Progenitor cell of endocrine pancreas (in vitro differentiated cells): ENCODE data around the gene CUEDC2. TPM values are rescaled to one million over a fixed set of nuclear protein-coding genes. Genes with fewer than 3 reads are reported as not detected.

ENCODE experiments used
- DNase-seq: peaks from one replicate; pipeline ENCODE4 v3.0.0; 2021; ENCODE audit warnings: low spot score; ENCODE audit not compliant: unreplicated experiment
- H3K27ac Mint-ChIP-seq: 2 replicates; pipeline ENCODE4 v1.8.0; 2021; ENCODE audit warnings: mild to moderate bottlenecking, moderate library complexity, mixed read lengths
- H3K27me3 Mint-ChIP-seq: 2 replicates; pipeline ENCODE4 v1.8.0; 2021; ENCODE audit warnings: mixed read lengths
- H3K36me3 Mint-ChIP-seq: 2 replicates; pipeline ENCODE4 v1.8.0; 2022; ENCODE audit warnings: mixed read lengths; ENCODE audit not compliant: insufficient read depth
- H3K4me1 Mint-ChIP-seq: 2 replicates; pipeline ENCODE4 v1.8.0; 2021; ENCODE audit warnings: low read depth, mixed read lengths
- H3K4me3 Mint-ChIP-seq: 2 replicates; pipeline ENCODE4 v1.8.0; 2021; ENCODE audit warnings: low read depth, mild to moderate bottlenecking, moderate library complexity, mixed read lengths
- H3K9me3 Mint-ChIP-seq: 2 replicates; pipeline ENCODE4 v1.8.0; 2021; ENCODE audit warnings: low read depth, mixed read lengths
- CTCF ChIP-seq: fragments of 200-600 bp; sonication (generic); IDR thresholded peaks from one replicate; pipeline ENCODE4 v1.5.0; 2021; ENCODE audit warnings: antibody characterized with exemption, mild to moderate bottlenecking; ENCODE audit not compliant: unreplicated experiment
- total RNA-seq: library from RNA; stranded (reverse); gene quantifications from 2 replicates; pipeline ENCODE4 v1.2.1, GENCODE V29; 2021

Gene CUEDC2
- total RNA-seq, 1 donor from 2014 or later: 69.9 TPM

DNA sequence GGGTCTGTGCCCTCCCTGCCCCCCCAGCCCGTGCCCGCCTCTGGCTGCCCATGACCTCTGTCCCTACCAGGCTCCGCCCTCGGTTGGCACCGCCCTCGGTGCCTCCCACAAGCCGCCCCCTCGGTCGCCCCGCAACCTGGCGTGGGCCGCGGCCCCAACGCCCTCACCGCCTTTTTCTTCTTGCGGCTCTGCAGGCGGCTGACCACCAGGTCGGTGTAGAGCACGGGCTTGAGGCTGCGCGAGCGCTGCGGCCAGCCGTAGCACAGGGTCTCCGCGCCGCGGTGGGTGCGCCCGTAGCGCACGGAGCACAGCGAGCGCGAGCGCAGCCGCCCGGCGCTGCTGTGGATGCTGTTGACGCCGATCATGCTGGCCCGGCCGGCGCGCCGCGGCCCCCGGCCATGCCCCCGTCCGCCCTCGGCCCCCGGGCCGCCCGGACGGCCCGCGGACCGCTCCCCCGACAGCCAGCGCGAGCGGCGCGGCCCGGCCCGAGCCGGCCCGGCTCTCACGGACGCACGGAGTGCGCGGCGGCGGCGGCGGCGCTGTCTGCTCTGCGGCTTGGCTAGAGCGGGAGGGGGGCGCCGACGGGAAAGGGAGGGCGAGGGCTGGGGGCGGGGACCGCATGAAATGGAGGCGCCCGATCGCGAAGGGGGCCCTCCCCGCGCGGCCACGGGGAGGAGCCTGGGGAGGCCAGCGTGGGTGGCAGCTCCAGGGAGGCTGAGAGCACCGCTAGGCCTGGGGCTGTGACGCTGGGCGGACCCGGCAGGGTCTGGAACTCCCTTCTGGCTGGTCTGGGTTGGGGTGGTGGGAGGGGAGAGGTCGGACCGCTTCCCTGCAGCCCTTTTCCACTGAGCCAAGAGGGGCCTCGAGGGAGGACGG lies 23.4 kb downstream of the CUEDC2 start:
- Mint-ChIP-seq H3K4me3 (peak overlapping the region; percentile 68), H3K4me1 (peaks cover 15% of the 10 kb centered on the region), H3K36me3 (no peaks in the 10 kb centered on the region), H3K27ac (no peak overlapping the region), H3K9me3 (no peaks in the 10 kb centered on the region), H3K27me3 (peaks cover 65% of the 10 kb centered on the region)
- no peak for TF ChIP-seq CTCF
- DNase-seq: no peak

GRCh38 chr10:102408131-102408727 lies 24.1 kb downstream of the CUEDC2 start:
- Mint-ChIP-seq H3K9me3 (no peaks in the 10 kb centered on the region), H3K4me1 (peaks cover 15% of the 10 kb centered on the region), H3K27ac (peak overlapping the region; percentile 79), H3K36me3 (no peaks in the 10 kb centered on the region), H3K4me3 (peak overlapping the region; percentile 61), H3K27me3 (peaks cover 62% of the 10 kb centered on the region)
- DNase-seq: no peak
- no peak for TF ChIP-seq CTCF

DNA sequence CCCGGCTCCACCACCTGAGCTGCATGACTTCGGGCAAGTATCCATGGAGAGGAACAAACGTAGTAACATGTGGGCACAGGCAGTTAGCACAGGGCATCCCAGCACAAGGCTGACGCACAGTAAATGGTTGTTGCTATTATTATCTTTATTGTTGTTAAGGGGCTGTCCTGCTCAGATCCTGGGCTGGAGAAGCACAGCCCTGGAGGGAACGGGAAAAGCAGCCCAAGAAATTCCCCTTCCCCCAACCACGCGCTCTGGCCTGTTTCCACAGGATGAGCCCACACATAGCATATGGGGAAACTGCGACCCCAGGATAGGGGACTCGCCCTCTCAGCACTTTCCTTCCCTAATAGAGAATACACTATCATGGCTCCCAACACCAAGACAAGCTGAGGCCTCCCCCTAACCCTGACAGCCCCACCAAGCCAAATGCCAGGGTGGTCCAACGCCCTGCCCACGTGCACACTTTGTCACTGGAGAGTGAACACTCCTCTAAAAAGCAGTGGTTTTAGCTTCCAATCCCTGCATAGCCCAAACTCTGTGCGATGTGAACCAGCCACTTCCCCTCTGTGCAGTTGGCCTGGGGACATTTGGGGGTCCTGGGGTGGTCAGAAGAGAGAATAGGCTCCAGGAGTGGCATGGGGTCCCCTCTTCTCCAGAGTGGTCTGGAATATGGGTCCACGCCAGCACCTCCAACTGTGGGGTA lies 24.8 kb downstream of the CUEDC2 start:
- Mint-ChIP-seq H3K27ac (no peak overlapping the region), H3K36me3 (no peaks in the 10 kb centered on the region), H3K9me3 (no peaks in the 10 kb centered on the region), H3K4me3 (no peak overlapping the region), H3K27me3 (peaks cover 57% of the 10 kb centered on the region), H3K4me1 (peaks cover 15% of the 10 kb centered on the region)
- no peak for TF ChIP-seq CTCF
- DNase-seq: no peak

- Mint-ChIP-seq H3K27me3 (peaks cover 52% of the 10 kb centered on the region), H3K27ac (no peak overlapping the region), H3K36me3 (no peaks in the 10 kb centered on the region), H3K4me1 (peaks cover 15% of the 10 kb centered on the region), H3K4me3 (no peak overlapping the region), H3K9me3 (no peaks in the 10 kb centered on the region)
- no peak for TF ChIP-seq CTCF
- DNase-seq: no peak
Measured at GRCh38 chr10:102406815-102407214, 25.6 kb downstream of the CUEDC2 start.

DNA sequence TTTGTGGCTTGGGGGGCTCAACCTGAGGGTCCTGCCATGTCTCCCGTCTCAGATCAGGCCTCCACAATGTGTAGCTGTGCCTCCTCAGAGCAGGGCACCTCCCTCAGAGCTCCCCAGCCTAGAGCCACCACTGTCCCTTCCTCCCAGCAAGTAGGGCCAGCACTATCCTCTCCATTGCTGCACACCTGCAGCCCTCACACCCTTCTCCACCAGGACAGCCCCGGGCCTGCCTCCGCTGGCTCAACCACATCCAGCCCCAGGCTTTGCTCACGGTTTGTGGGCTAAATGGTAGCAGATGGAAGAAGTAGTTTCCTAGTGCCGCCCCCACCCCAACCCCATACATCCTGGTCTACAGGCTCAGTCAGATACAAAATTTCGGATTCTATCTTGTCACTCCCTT lies 26.7 kb downstream of the CUEDC2 start:
- DNase-seq: no peak
- Mint-ChIP-seq H3K4me3 (no peak overlapping the region), H3K36me3 (no peaks in the 10 kb centered on the region), H3K27ac (no peak overlapping the region), H3K9me3 (no peaks in the 10 kb centered on the region), H3K4me1 (peaks cover 11% of the 10 kb centered on the region), H3K27me3 (peaks cover 41% of the 10 kb centered on the region)
- TF ChIP-seq CTCF: no peak
